A673 (cell line): ENCODE data around the gene SMIM8.

Experiments used
- EZH2 ChIP-seq: fragments of 200-600 bp; sonication (generic); IDR thresholded peaks from 2 replicates; pipeline ENCODE4 v1.6.1; 2017; ENCODE audit warnings: borderline replicate concordance, low read depth, mild to moderate bottlenecking, mixed read lengths, antibody characterized with exemption, low read length; ENCODE audit not compliant: poor library complexity, severe bottlenecking
- TF ChIP-seq, protein P1 (sequence below): fragments of 300-800, 200-600 bp; sonication (generic); conservative IDR thresholded peaks from 2 replicates; pipeline ENCODE4 v1.5.1; 2017; ENCODE audit warnings: low read depth, mild to moderate bottlenecking, antibody characterized with exemption, low read length, moderate library complexity, mixed read lengths

DNA sequence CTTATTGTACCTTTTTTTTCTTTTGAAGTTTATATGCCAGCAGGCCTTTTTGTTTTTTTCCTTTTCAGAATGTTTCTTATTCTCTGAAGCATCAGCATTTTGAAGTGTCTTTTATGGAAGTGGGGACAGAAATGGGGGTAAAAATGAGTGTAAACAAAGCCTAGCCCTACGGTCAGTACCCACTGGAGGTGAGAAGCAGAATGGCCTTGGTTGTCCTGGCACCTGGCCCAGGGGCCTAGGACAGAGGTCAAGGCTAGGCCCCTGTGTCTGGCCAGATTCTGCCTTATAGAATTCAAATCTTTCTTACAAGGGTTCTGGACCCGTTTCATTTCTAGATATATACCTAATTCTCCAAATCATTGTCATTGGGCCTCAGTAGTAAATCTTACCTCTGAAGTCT lies 18.8 kb downstream of the SMIM8 start:
- TF ChIP-seq, protein P1, sequence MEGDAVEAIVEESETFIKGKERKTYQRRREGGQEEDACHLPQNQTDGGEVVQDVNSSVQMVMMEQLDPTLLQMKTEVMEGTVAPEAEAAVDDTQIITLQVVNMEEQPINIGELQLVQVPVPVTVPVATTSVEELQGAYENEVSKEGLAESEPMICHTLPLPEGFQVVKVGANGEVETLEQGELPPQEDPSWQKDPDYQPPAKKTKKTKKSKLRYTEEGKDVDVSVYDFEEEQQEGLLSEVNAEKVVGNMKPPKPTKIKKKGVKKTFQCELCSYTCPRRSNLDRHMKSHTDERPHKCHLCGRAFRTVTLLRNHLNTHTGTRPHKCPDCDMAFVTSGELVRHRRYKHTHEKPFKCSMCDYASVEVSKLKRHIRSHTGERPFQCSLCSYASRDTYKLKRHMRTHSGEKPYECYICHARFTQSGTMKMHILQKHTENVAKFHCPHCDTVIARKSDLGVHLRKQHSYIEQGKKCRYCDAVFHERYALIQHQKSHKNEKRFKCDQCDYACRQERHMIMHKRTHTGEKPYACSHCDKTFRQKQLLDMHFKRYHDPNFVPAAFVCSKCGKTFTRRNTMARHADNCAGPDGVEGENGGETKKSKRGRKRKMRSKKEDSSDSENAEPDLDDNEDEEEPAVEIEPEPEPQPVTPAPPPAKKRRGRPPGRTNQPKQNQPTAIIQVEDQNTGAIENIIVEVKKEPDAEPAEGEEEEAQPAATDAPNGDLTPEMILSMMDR: no peak
- no peak for TF ChIP-seq EZH2
